ENCODE measurements around the gene BAHCC1. TPM values are rescaled to one million over a fixed set of nuclear protein-coding genes. Genes with fewer than 3 reads are reported as not detected.

Gene BAHCC1
- total RNA-seq, 1 experiment from 2014 or later = 29.8 TPM

DNA sequence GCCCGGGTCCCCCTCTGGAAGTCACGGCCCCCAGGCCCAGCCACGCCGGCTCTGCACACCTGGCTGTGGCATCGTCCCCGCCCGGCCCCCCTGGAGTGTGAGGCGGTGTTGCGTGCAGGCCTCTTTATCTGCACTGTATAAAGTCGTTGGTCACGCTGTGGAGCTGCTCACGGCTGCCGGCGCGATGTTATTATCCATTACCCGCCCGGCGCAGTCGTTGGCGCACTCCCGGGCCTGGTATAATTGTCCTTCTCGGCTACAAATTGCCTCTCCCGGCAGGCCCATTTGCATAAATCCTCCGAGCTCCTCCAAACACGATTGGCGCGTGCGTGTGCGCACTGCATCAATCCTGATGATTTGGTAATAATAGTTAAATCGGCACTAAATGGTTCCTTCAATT lies 57.8 kb downstream of the BAHCC1 start (continued):
- no peak for TF ChIP-seq ELF4 (CRISPR knock-in tag; IDR thresholded peaks at IDR 0.05; ENCODE audit: low read depth)
- TF ChIP-seq, protein P1, sequence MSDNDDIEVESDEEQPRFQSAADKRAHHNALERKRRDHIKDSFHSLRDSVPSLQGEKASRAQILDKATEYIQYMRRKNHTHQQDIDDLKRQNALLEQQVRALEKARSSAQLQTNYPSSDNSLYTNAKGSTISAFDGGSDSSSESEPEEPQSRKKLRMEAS (CRISPR knock-in tag; IDR thresholded peaks at IDR 0.05) = no peak
- TF ChIP-seq, protein P2, sequence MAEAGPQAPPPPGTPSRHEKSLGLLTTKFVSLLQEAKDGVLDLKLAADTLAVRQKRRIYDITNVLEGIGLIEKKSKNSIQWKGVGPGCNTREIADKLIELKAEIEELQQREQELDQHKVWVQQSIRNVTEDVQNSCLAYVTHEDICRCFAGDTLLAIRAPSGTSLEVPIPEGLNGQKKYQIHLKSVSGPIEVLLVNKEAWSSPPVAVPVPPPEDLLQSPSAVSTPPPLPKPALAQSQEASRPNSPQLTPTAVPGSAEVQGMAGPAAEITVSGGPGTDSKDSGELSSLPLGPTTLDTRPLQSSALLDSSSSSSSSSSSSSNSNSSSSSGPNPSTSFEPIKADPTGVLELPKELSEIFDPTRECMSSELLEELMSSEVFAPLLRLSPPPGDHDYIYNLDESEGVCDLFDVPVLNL (CRISPR knock-in tag; IDR thresholded peaks at IDR 0.05; ENCODE audit: borderline replicate concordance, low read depth) = no peak

DNA sequence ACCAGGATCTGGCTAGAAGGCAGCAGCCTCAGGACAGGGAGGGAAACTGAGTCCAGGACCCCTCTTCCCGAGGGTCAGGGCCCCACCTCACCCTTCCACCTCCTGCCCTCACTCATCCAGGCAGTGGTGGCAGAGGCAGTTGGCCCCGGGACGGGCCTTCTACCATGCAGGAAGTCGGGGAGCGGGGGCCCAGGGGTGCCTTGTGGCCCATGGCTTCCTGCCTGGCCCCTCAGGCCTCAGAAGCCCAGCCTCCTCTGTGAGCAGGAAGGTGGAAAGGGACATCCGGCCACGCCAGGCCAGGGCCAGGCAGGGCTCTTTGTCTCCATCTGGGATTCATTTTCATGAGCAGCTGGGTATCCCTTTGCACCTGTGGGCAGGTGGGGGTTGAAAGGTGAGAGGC lies 58.5 kb downstream of the BAHCC1 start:
- Mint-ChIP-seq H3K9me3 (no peaks in the 10 kb centered on the region), H3K36me3 (no peaks in the 10 kb centered on the region), H3K4me3 (no peak overlapping the region), H3K4me1 (0 out of 2 replicates have a peak, but pooled peaks cover 3% of the 10 kb centered on the region), H3K27me3 (ENCODE audit: low read depth) (no peaks in the 10 kb centered on the region), H3K27ac (no peak overlapping the region)
- DNase-seq (ENCODE audit: low spot score) (no peak), ATAC-seq (no peak)
- CTCF ChIA-PET = interaction anchor here (0.7 kb wide), 1 partner anchor 9 kb away, joined by 3 read pairs; no protein-coding TSS in a partner anchor
- POLR2A ChIA-PET = no interaction called here
- no peak for TF ChIP-seq SMAD4 (CRISPR knock-in tag; IDR thresholded peaks at IDR 0.05)
- no peak for TF ChIP-seq ZNF263 (CRISPR knock-in tag; IDR thresholded peaks at IDR 0.05; ENCODE audit: low read depth)
- TF ChIP-seq, protein P3, sequence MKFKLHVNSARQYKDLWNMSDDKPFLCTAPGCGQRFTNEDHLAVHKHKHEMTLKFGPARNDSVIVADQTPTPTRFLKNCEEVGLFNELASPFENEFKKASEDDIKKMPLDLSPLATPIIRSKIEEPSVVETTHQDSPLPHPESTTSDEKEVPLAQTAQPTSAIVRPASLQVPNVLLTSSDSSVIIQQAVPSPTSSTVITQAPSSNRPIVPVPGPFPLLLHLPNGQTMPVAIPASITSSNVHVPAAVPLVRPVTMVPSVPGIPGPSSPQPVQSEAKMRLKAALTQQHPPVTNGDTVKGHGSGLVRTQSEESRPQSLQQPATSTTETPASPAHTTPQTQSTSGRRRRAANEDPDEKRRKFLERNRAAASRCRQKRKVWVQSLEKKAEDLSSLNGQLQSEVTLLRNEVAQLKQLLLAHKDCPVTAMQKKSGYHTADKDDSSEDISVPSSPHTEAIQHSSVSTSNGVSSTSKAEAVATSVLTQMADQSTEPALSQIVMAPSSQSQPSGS (CRISPR knock-in tag; IDR thresholded peaks at IDR 0.05; ENCODE audit: borderline replicate concordance, low read depth) = no peak
- no peak for TF ChIP-seq ZNF423 (CRISPR knock-in tag; IDR thresholded peaks at IDR 0.05)
- TF ChIP-seq EMX1 (CRISPR knock-in tag; IDR thresholded peaks at IDR 0.05) = no peak
- no peak for TF ChIP-seq SP1 (CRISPR knock-in tag; conservative IDR thresholded peaks at IDR 0.05)
- no peak for TF ChIP-seq NR1H2 (CRISPR knock-in tag; IDR thresholded peaks at IDR 0.05)
- TF ChIP-seq JUN (CRISPR knock-in tag; IDR thresholded peaks at IDR 0.05) = no peak
- no peak for TF ChIP-seq MXD4 (CRISPR knock-in tag; IDR thresholded peaks at IDR 0.05; ENCODE audit: borderline replicate concordance)
- TF ChIP-seq KAT7 (CRISPR knock-in tag; IDR thresholded peaks at IDR 0.05; ENCODE audit: borderline replicate concordance) = no peak

DNA sequence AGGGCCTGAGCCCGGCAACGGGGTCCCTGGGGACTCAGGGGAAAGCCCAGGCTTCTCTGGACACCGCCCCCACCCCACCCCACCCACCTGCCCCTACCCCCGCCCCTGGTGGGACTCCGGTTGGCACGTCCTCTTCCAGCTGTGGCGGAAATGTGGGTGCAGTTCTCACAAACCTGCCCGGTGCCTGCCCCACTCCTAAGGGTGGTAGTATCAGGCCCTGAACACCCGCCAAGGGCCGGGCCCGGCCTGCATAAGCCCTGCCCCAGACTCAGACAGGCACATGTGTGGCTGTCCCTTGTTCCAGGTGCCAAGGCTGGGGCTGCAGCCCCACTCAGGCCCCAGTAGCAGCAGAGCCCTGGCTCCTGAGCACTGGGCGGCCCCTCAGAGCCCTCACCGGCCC lies 59.2 kb downstream of the BAHCC1 start:
- no peak for DNase-seq (ENCODE audit: low spot score)
- POLR2A ChIA-PET = no interaction called here
- TF ChIP-seq, protein P4, sequence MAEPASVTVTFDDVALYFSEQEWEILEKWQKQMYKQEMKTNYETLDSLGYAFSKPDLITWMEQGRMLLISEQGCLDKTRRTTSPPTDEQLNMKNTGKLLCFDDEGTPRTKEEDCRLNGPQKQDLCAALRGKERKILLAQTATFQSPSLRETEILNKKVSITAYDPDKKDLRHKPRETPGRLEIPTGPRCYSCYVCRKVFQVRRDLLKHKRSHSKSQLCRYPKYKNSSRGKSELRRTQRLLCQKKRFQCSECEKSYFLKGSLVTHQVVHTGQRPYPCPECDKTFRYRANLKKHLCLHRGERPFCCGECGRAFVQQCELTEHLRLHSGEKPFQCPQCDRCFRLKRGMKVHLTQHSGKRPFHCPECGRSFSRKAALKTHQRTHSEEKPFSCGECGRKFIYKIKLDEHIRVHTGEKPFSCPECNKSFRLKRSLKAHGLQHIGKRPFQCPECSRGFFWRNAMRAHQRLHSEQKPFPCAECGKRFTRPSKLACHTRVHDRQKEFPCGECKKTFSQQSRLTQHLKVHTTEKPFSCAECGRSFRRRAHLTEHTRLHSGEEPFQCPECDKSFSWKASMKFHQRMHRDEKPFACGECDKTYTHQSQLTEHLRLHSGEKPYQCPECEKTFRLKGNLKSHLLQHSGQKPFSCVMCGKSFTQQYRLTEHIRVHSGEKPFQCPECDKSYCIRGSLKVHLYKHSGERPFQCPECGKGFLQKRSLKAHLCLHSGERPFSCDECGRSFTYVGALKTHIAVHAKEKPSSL (CRISPR knock-in tag; conservative IDR thresholded peaks at IDR 0.05) = no peak
- TF ChIP-seq, protein P5, sequence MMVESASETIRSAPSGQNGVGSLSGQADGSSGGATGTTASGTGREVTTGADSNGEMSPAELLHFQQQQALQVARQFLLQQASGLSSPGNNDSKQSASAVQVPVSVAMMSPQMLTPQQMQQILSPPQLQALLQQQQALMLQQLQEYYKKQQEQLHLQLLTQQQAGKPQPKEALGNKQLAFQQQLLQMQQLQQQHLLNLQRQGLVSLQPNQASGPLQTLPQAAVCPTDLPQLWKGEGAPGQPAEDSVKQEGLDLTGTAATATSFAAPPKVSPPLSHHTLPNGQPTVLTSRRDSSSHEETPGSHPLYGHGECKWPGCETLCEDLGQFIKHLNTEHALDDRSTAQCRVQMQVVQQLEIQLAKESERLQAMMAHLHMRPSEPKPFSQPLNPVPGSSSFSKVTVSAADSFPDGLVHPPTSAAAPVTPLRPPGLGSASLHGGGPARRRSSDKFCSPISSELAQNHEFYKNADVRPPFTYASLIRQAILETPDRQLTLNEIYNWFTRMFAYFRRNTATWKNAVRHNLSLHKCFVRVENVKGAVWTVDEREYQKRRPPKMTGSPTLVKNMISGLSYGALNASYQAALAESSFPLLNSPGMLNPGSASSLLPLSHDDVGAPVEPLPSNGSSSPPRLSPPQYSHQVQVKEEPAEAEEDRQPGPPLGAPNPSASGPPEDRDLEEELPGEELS (CRISPR knock-in tag; IDR thresholded peaks at IDR 0.05) = no peak
- TF ChIP-seq GRHL2 (CRISPR knock-in tag; IDR thresholded peaks at IDR 0.05; ENCODE audit: insufficient replicate concordance, severe bottlenecking) (no peak), GTF2I (CRISPR knock-in tag; conservative IDR thresholded peaks at IDR 0.05) (no peak), ZNF263 (CRISPR knock-in tag; IDR thresholded peaks at IDR 0.05; ENCODE audit: low read depth) (no peak), TCF7 (CRISPR knock-in tag; IDR thresholded peaks at IDR 0.05; ENCODE audit: low read depth) (no peak), SOX15 (CRISPR knock-in tag; IDR thresholded peaks at IDR 0.05) (no peak), EMX1 (CRISPR knock-in tag; IDR thresholded peaks at IDR 0.05) (no peak), FOXJ3 (CRISPR knock-in tag; IDR thresholded peaks at IDR 0.05; ENCODE audit: borderline replicate concordance) (no peak), MYBL2 (CRISPR knock-in tag; IDR thresholded peaks at IDR 0.05) (no peak)
- TF ChIP-seq, protein P6, sequence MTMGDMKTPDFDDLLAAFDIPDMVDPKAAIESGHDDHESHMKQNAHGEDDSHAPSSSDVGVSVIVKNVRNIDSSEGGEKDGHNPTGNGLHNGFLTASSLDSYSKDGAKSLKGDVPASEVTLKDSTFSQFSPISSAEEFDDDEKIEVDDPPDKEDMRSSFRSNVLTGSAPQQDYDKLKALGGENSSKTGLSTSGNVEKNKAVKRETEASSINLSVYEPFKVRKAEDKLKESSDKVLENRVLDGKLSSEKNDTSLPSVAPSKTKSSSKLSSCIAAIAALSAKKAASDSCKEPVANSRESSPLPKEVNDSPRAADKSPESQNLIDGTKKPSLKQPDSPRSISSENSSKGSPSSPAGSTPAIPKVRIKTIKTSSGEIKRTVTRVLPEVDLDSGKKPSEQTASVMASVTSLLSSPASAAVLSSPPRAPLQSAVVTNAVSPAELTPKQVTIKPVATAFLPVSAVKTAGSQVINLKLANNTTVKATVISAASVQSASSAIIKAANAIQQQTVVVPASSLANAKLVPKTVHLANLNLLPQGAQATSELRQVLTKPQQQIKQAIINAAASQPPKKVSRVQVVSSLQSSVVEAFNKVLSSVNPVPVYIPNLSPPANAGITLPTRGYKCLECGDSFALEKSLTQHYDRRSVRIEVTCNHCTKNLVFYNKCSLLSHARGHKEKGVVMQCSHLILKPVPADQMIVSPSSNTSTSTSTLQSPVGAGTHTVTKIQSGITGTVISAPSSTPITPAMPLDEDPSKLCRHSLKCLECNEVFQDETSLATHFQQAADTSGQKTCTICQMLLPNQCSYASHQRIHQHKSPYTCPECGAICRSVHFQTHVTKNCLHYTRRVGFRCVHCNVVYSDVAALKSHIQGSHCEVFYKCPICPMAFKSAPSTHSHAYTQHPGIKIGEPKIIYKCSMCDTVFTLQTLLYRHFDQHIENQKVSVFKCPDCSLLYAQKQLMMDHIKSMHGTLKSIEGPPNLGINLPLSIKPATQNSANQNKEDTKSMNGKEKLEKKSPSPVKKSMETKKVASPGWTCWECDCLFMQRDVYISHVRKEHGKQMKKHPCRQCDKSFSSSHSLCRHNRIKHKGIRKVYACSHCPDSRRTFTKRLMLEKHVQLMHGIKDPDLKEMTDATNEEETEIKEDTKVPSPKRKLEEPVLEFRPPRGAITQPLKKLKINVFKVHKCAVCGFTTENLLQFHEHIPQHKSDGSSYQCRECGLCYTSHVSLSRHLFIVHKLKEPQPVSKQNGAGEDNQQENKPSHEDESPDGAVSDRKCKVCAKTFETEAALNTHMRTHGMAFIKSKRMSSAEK (CRISPR knock-in tag; IDR thresholded peaks at IDR 0.05; ENCODE audit: borderline replicate concordance) = no peak
- TF ChIP-seq, protein P7, sequence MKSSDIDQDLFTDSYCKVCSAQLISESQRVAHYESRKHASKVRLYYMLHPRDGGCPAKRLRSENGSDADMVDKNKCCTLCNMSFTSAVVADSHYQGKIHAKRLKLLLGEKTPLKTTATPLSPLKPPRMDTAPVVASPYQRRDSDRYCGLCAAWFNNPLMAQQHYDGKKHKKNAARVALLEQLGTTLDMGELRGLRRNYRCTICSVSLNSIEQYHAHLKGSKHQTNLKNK (CRISPR knock-in tag; IDR thresholded peaks at IDR 0.05) = no peak

More for the DNA sequence above, 59.2 kb downstream of the BAHCC1 start:
- CTCF ChIA-PET = interaction anchor here (0.7 kb wide), 1 partner anchor 10 kb away, joined by 3 read pairs; no protein-coding TSS in a partner anchor
- H3K9me3 Mint-ChIP-seq = no peaks in the 10 kb centered on the region
- no peak for ATAC-seq
- 0 out of 2 replicates have a peak, but pooled peaks cover 3% of the 10 kb centered on the region for H3K4me1 Mint-ChIP-seq
- no peak overlapping the region for H3K27ac Mint-ChIP-seq
- H3K27me3 Mint-ChIP-seq (ENCODE audit: low read depth) = no peaks in the 10 kb centered on the region
- no peaks in the 10 kb centered on the region for H3K36me3 Mint-ChIP-seq
- H3K4me3 Mint-ChIP-seq = no peak overlapping the region
